Dermis blood vessel endothelial cell (primary cell): Measurements from ENCODE around the gene DDX3Y. TPM values are rescaled to one million over a fixed set of nuclear protein-coding genes. Genes with fewer than 3 reads are reported as not detected.

Experiments
- DNase-seq: peaks from one replicate; pipeline ENCODE4 v3.0.0; 2010
- total RNA-seq: library from RNA; depleted of rRNA; stranded (reverse); fragments of >200 nt; gene quantifications from 2 replicates; pipeline ENCODE4 v1.2.3, GENCODE V29; 2014

DDX3Y gene
- under 0.01 and 127 TPM in 2 replicates for total RNA-seq

DNA sequence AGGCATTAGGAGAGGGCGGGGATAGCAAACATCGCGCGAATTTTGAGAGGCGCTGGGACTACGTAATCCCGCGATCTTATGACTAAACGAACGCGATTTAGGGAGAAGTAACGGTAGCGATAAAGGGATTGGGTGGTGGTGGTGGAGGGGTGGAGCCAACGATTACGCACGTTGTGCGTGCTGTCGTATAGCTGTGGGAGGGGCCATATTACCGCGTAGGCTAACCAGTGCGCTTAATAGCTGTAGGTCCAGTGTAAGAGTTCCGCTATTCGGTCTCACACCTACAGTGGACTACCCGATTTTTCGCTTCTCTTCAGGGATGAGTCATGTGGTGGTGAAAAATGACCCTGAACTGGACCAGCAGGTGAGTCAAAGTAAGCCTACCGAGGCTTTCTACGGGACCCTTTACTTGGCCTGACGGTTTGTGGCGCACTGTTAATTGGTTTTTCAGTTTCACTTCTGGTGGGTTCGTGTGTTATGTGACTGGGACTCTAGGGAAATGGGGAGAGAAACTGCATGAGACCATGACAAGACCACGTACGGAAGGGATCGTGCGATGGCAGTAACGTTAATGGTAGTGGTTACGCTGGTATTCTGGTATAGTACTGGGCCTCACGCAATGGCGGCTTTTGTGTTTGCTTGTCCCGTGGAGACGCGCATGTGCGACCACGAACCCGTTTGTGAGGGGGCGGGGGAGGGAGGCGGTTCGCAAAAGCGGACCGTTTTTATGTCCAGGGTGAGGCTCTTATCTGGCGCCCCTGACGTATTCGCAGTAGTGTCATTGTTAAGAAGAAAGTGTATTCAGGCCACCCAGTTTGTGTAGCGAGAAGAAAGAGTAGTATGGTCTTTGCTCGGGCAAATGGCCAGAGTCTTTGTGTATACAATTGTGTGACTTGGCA is at the start of gene DDX3Y:
Gene DDX3Y, plus strand, starts transcription at position 251 of the 899 bp plus-strand sequence. Its CDS starts 69 bp downstream, at position 320.
- DNase-seq: peak; percentile 95

DNA sequence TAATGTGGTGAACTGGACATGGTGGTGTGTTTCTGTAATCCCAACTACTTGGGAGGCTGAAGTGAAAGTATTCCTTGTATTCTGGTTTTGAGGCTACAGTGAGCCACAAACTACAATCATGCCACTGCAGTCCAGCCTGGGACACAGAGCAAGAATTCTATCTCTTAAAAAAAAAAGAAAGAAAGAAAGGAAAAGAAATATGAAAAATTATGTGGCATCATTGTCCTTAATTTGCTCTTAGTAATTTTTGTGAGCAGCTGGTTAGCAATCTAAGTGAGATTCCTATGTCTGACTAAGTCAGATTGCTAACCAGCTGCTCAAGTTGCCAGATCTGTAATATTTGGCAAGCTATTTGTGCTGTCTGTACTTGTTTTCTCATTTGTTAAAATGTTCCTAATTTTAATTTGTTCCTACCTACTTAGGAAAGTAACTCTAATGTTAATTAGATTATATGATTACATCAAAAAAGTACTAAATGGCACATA is 48.8 kb upstream of the DDX3Y start:
- DNase-seq: no peak

DNA sequence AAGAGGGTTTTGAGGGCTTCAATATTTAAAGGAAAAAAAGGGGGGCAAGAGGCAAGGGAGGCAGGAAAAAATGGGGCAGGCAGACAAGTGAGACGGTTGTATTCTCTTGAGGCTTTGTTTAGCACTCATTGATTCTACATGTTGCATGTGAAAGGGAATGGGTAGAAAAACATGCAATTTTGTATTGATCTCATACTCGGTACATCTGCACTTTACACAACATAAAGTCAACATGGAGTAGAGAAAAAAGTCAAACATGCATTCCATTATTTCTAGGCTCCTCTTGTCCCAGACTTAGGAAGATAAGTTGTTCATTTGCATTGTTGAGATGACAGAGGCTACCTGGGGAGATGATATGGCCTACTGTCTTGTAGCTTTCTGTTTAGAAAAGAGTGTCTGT is 36.7 kb upstream of the DDX3Y start:
- DNase-seq: no peak

DNA sequence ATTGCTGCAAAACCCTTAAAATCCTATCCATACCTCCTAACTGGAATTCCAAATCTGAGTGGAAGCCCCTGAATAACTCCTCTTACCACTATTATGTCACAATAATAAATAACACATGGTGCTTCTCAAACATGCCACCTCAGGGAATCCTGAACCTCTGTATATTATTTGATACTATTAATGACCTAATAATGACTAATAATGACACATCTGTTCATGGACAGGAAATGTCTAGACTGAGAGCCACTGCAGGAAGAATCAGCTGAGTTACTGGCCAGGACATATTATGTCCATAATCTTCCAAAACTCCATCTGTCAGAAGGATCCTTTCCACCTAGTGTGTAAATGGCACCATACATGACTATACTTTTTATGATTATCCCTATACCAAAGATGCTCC is 7.7 kb upstream of the DDX3Y start:
- DNase-seq: peak; percentile 9

DNA sequence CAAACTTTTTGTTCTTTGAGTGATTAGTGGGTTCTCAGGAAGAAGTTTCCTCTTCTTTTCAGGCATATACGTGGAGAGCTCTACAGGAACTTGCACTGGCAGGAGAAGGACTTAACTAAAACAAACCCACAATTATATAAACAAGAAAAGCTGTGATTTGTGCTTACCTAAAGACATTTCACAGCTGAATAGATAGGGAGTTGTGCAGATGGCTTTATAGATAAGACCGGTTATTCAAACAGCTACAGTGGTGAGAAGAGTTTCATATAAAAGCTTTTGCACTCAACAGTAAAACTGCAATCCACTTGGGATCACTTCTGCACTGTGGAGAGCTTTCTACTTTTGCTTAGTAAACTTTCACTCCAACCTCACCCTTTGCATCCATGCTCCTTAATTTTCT is 6.1 kb upstream of the DDX3Y start:
- DNase-seq: no peak

DNA sequence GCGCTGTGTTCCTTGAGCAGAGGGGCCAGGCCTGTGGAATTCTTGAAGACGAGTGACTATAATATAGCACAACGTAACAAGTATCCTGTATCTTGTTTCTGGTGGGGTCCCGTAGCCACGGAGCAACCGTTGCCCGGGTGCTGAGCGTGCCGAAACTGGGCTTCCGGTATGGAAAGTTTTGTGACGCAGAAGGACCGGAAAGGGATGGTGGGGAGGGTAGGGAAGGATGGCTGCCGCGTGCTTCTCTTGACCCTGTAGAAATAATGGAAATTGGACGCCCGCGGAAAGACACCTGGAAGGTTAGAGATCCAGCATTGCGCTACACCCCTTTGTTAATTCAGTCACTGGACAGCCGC is 827 bp downstream of the DDX3Y start:
- DNase-seq: peak; percentile 84

DNA sequence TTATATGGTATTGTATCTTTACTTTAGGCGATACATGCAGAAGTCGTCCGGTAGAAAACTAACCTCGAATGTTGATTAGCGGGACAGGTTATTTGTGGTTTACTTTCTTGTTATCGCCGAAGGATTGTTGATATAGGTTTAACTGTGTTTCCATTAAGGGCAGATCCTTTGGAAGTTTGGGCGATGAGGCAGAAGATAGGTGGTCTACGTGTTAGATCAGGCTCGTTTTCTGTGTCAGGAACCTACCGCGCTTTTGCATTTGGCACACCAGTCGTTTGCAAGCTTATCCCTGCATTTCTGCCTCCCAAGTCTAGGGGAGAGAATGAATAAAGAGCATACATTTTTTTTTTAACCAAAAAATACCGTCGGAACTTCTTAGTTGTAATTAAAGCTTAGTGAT is 1.2 kb downstream of the DDX3Y start:
- DNase-seq: peak; percentile 27

DNA sequence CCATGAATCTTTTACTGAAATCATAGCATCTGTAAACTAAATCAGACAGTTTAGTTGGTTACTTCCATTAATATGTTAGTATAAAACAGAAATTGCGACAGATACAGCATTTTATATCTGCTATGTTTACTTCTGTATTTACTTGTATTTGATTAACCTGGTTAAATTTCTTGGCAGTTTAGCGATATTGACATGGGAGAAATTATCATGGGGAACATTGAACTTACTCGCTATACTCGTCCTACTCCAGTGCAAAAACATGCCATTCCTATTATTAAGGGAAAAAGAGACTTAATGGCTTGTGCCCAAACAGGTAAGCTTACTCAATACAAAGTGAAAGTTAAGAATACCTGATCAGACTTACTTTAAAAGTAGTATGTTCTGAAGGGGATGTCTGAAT is 8.9 kb downstream of the DDX3Y start:
- DNase-seq: no peak

DNA sequence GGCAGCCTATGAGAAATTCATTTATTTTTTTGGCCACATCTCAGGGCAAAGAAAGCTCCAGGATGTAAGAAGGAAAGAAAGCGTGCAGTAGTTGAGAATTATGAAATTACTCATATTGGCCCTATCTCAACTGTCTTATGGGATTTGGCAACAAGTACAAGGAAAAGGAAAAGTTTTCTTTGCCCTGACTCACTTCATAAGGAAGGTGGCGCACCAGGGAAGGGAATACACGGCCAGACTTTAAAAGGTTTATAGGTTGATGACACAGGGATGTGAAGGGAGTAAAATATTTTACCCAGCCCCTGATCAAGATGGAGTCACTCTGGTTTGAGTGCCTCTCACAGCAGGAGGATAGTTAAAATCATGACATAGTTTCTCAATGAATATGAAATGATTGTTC is 23.4 kb downstream of the DDX3Y start:
- DNase-seq: peak; percentile 17

DNA sequence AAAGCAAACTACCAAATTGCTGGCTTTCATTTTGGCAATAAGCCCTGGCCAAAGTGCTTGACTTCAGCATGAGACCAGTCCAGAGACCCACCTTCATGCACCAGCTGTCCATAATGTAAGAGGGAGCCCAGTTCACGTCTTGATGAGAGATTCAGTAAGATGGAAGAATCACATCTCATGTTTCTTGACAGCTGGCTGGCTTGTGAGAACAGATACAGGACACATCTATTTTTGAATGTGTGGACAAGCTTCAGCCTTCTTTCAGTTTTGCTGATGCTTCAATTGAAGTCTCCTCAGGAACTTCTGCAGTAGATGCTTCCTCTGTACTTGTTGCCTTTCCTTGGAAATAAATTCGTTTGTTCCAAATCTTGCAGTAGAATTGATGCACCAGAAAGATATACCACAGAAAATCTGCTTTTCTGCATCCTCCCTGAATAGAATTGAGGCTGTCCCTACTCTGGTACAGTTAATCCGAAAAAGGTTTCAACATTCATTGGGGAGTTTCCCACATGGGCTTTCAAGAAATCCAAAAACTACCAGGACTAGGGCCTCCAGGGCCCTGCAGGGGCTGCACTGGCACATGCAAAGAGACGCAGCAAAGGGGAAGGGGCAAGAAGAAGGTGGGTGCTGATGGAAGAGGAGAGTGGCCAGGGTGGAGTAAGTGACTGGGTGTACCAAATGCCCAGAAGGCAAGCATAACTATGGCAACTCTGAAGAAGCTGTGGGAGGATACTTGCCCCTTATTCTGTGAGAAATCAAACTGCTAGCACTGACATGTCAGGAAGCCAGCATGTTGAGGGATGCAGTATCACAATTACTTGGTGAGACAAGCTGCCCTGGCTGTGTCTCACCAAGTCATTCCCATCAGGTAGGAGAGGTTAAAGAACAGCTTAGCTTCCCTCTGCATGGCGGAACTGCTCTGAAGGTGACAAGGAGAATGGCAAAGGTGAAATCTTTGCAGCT is 37.3 kb downstream of the DDX3Y start:
- DNase-seq: no peak

Other genes with a start within 250 kb of the DDX3Y start
- under 0.01 and 25.9 TPM in 2 replicates for gene USP9Y, start 203.6 kb upstream of the DDX3Y start, total RNA-seq